T-helper 22 cell (primary cell): ENCODE measurements around the gene HOXA6.

Source experiments
- DNase-seq: peaks from one replicate; pipeline ENCODE4 v3.0.0-alpha.2; 2020; ENCODE audit warnings: low read depth

The HOXA6 gene

GRCh38 chr7:27122077-27122910 lies 25.3 kb downstream of the HOXA6 start:
- DNase-seq: no peak

GRCh38 chr7:27121684-27122076 lies 25.9 kb downstream of the HOXA6 start:
- no peak for DNase-seq

- DNase-seq: no peak
Observed at GRCh38 chr7:27119412-27119911, 28.1 kb downstream of the HOXA6 start.

- no peak for DNase-seq
Observed at GRCh38 chr7:27118580-27118979, 29.0 kb downstream of the HOXA6 start.

- DNase-seq: no peak
Observed at GRCh38 chr7:27117887-27118491, 29.6 kb downstream of the HOXA6 start.

GRCh38 chr7:27116962-27117886 lies 30.4 kb downstream of the HOXA6 start:
- DNase-seq: no peak

- no peak for DNase-seq
Observed at GRCh38 chr7:27116031-27116961, 31.3 kb downstream of the HOXA6 start.

- DNase-seq: no peak
Observed at GRCh38 chr7:27115221-27116026, 32.1 kb downstream of the HOXA6 start.

GRCh38 chr7:27114881-27115220 lies 32.7 kb downstream of the HOXA6 start:
- DNase-seq: no peak

GRCh38 chr7:27113991-27114769 lies 33.4 kb downstream of the HOXA6 start:
- DNase-seq: no peak

GRCh38 chr7:27112955-27113949 lies 34.3 kb downstream of the HOXA6 start:
- DNase-seq: no peak

- no peak for DNase-seq
Observed at GRCh38 chr7:27112361-27112760, 35.2 kb downstream of the HOXA6 start.

GRCh38 chr7:27111751-27112277 lies 35.8 kb downstream of the HOXA6 start:
- no peak for DNase-seq

GRCh38 chr7:27111042-27111750 lies 36.4 kb downstream of the HOXA6 start:
- no peak for DNase-seq

- no peak for DNase-seq
Observed at GRCh38 chr7:27110186-27111031, 37.2 kb downstream of the HOXA6 start.

- no peak for DNase-seq
Observed at GRCh38 chr7:27109466-27110185, 37.9 kb downstream of the HOXA6 start.
